Measurements from ENCODE around the gene SULT1E1.

SULT1E1 gene

DNA sequence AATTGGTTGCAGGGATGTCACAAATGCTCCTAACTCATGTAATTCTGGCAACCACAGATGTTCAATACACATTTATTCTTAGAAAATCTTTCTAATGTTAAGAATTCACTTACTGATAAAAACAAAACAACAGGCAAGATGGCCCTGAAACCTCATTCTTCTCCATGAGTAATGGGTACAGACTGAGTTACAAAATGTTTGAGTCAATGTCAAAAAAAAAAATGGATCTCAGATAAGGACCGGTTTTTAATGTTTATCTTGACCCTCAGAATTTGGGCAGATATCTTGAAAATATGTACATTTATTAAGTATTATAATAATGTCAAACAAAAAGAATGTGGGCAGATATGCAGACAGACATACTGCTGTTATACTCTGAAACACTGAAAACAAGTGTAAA, 1.8 kb upstream of the SULT1E1 start:
- Histone ChIP-seq H3K9me3 (ENCODE audit: control insufficient read depth, insufficient read depth, low read depth, low read length) (no peaks in the 10 kb centered on the region), H3K27ac (ENCODE audit: extremely low read depth, low read depth, low read length) (no peak overlapping the region), H3K4me3 (ENCODE audit: low read depth, low read length) (no peak overlapping the region), H3K4me1 (ENCODE audit: control insufficient read depth, insufficient read depth, low read length) (no peaks in the 10 kb centered on the region), H3K36me3 (ENCODE audit: control insufficient read depth in 2 of 2, insufficient read depth in 1 of 2, low read length in 2 of 2) (no peaks in the 10 kb centered on the region)
- TF ChIP-seq ZNF660 (tag by site-specific recombination; IDR thresholded peaks at IDR 0.05) (no peak), ZNF302 (tag by site-specific recombination; IDR thresholded peaks at IDR 0.05; ENCODE audit: low read depth) (no peak), ZNF23 (tag by site-specific recombination; IDR thresholded peaks at IDR 0.05; ENCODE audit: borderline replicate concordance) (no peak), ZNF324 (tag by site-specific recombination; IDR thresholded peaks at IDR 0.05) (no peak), ZNF19 (tag by site-specific recombination; IDR thresholded peaks at IDR 0.05; ENCODE audit: low read depth) (no peak), ZNF624 (tag by site-specific recombination; IDR thresholded peaks at IDR 0.05) (no peak), ZNF155 (tag by site-specific recombination; IDR thresholded peaks at IDR 0.05) (no peak), KLF1 (tag by site-specific recombination; IDR thresholded peaks at IDR 0.05) (no peak), ZNF555 (tag by site-specific recombination; conservative IDR thresholded peaks at IDR 0.05) (no peak), MZF1 (tag by site-specific recombination; IDR thresholded peaks at IDR 0.05; ENCODE audit: borderline replicate concordance) (no peak), ZFP3 (tag by site-specific recombination; IDR thresholded peaks at IDR 0.05; ENCODE audit: low read depth) (no peak), ZNF596 (tag by site-specific recombination; IDR thresholded peaks at IDR 0.05) (no peak)
- TF ChIP-seq, protein P1, sequence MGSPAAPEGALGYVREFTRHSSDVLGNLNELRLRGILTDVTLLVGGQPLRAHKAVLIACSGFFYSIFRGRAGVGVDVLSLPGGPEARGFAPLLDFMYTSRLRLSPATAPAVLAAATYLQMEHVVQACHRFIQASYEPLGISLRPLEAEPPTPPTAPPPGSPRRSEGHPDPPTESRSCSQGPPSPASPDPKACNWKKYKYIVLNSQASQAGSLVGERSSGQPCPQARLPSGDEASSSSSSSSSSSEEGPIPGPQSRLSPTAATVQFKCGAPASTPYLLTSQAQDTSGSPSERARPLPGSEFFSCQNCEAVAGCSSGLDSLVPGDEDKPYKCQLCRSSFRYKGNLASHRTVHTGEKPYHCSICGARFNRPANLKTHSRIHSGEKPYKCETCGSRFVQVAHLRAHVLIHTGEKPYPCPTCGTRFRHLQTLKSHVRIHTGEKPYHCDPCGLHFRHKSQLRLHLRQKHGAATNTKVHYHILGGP (tag by site-specific recombination; IDR thresholded peaks at IDR 0.05): no peak
- TF ChIP-seq, protein P2, sequence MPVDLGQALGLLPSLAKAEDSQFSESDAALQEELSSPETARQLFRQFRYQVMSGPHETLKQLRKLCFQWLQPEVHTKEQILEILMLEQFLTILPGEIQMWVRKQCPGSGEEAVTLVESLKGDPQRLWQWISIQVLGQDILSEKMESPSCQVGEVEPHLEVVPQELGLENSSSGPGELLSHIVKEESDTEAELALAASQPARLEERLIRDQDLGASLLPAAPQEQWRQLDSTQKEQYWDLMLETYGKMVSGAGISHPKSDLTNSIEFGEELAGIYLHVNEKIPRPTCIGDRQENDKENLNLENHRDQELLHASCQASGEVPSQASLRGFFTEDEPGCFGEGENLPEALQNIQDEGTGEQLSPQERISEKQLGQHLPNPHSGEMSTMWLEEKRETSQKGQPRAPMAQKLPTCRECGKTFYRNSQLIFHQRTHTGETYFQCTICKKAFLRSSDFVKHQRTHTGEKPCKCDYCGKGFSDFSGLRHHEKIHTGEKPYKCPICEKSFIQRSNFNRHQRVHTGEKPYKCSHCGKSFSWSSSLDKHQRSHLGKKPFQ (tag by site-specific recombination; IDR thresholded peaks at IDR 0.05): no peak
- TF ChIP-seq, protein P3, sequence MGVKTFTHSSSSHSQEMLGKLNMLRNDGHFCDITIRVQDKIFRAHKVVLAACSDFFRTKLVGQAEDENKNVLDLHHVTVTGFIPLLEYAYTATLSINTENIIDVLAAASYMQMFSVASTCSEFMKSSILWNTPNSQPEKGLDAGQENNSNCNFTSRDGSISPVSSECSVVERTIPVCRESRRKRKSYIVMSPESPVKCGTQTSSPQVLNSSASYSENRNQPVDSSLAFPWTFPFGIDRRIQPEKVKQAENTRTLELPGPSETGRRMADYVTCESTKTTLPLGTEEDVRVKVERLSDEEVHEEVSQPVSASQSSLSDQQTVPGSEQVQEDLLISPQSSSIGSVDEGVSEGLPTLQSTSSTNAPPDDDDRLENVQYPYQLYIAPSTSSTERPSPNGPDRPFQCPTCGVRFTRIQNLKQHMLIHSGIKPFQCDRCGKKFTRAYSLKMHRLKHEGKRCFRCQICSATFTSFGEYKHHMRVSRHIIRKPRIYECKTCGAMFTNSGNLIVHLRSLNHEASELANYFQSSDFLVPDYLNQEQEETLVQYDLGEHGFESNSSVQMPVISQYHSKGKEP (tag by site-specific recombination; IDR thresholded peaks at IDR 0.05): no peak
- ChIA-PET POLR2A (no interaction called here), CTCF (no interaction called here)

DNA sequence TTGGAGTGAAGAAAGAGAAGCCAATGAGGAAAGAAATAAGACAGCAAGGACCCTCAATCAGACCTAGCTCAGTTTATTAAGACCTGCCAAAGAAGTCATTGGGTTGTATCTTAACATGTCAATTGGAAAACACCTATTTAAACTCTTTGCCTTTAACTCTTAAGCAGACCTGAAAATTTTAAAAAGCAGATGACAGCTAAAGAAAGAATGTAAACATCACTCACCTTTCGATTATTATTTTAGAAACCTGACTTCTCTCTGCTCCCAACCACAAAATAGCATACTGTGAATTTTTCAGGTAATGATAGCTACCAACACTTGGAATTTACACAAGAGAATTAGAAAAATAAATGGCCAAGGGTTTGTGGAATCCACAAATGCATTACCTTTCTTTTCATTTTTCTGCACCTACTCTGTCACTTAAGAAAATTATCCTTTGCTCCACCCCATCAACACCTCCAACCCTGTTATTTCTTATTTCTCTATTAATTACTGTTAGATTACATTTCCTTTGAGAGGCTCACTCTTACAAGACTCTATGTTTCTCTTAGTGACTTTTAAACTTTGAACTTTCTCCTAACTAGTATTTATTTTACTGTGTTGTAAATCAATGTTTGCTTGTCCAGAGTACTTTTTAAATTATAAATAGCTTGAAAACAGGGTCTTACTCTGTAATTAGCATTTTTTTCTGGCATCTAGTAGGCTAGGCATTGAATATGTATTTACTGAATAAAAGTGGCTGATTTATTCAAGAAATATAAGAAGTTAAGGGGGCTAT, 765 bp upstream of the SULT1E1 start:
- H3K4me1 ChIP-seq (ENCODE audit: control insufficient read depth, insufficient read depth, low read length): no peaks in the 10 kb centered on the region
- H3K9me3 ChIP-seq (ENCODE audit: control insufficient read depth, insufficient read depth, low read depth, low read length): no peaks in the 10 kb centered on the region
- ChIA-PET CTCF (no interaction called here), POLR2A (no interaction called here)
- H3K36me3 ChIP-seq (ENCODE audit: control insufficient read depth in 2 of 2, insufficient read depth in 1 of 2, low read length in 2 of 2): no peaks in the 10 kb centered on the region
- no peak overlapping the region for H3K27ac ChIP-seq (ENCODE audit: extremely low read depth, low read depth, low read length)
- TF ChIP-seq GFI1B (tag by site-specific recombination; IDR thresholded peaks at IDR 0.05) (no peak), ZNF670 (tag by site-specific recombination; IDR thresholded peaks at IDR 0.05; ENCODE audit: low read depth) (no peak), TCF7L2 (IDR thresholded peaks at IDR 0.05; ENCODE audit: borderline replicate concordance, low read depth, low read length) (no peak)
- TF ChIP-seq, protein P4, sequence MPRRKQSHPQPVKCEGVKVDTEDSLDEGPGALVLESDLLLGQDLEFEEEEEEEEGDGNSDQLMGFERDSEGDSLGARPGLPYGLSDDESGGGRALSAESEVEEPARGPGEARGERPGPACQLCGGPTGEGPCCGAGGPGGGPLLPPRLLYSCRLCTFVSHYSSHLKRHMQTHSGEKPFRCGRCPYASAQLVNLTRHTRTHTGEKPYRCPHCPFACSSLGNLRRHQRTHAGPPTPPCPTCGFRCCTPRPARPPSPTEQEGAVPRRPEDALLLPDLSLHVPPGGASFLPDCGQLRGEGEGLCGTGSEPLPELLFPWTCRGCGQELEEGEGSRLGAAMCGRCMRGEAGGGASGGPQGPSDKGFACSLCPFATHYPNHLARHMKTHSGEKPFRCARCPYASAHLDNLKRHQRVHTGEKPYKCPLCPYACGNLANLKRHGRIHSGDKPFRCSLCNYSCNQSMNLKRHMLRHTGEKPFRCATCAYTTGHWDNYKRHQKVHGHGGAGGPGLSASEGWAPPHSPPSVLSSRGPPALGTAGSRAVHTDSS (tag by site-specific recombination; IDR thresholded peaks at IDR 0.05): no peak
- TF ChIP-seq, protein P5, sequence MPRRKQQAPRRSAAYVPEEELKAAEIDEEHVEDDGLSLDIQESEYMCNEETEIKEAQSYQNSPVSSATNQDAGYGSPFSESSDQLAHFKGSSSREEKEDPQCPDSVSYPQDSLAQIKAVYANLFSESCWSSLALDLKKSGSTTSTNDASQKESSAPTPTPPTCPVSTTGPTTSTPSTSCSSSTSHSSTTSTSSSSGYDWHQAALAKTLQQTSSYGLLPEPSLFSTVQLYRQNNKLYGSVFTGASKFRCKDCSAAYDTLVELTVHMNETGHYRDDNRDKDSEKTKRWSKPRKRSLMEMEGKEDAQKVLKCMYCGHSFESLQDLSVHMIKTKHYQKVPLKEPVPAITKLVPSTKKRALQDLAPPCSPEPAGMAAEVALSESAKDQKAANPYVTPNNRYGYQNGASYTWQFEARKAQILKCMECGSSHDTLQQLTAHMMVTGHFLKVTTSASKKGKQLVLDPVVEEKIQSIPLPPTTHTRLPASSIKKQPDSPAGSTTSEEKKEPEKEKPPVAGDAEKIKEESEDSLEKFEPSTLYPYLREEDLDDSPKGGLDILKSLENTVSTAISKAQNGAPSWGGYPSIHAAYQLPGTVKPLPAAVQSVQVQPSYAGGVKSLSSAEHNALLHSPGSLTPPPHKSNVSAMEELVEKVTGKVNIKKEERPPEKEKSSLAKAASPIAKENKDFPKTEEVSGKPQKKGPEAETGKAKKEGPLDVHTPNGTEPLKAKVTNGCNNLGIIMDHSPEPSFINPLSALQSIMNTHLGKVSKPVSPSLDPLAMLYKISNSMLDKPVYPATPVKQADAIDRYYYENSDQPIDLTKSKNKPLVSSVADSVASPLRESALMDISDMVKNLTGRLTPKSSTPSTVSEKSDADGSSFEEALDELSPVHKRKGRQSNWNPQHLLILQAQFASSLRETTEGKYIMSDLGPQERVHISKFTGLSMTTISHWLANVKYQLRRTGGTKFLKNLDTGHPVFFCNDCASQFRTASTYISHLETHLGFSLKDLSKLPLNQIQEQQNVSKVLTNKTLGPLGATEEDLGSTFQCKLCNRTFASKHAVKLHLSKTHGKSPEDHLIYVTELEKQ (tag by site-specific recombination; IDR thresholded peaks at IDR 0.05; ENCODE audit: borderline replicate concordance): no peak
- no peak overlapping the region for H3K4me3 ChIP-seq (ENCODE audit: low read depth, low read length)

Data from HEK293 (cell line).